Medulla oblongata (tissue), 1 donor: Measurements from ENCODE around the gene PTGES2.
"Not testable (repeated sequence)": the region's sequence is repeated elsewhere in the genome, so short reads cannot be mapped to it uniquely, and the experiment has no call there.

Source experiments
- DNase-seq: peaks from one replicate; pipeline ENCODE4 v3.0.0-alpha.2; 2015; ENCODE audit errors: extremely low spot score

Gene PTGES2

DNA sequence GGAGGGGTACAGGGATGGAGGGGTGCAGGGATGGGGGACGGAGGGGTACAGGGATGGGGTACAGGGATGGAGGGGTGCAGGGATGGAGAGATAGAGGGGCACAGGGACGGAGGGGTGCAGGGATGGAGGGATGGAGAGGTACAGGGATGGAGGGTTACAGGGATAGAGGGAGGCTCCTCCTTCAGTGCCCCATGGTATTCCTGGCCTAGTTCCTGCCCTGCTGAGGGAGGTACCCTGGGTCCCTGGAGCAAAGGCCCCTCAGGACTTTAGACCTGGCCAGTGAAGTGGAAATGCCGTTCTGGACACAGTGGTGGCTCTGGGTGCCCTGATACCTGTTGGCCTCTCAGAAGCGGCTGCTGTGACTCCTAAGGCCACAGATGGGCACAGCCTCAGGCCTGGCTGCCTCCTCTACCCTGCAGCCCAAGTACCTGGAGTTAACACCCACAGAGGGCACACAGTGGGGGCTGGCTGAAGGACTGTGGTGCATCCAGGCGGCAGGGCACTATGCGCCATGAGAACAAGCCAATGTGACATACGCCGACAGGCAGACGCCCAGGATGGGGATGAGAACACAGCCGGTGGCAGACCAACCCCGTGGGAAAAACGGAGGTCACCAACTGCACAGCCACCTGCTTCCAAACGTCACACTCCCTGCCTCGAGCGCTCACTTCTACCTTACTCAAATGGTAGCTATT, 8.4 kb downstream of the PTGES2 start:
- DNase-seq = no peak

DNA sequence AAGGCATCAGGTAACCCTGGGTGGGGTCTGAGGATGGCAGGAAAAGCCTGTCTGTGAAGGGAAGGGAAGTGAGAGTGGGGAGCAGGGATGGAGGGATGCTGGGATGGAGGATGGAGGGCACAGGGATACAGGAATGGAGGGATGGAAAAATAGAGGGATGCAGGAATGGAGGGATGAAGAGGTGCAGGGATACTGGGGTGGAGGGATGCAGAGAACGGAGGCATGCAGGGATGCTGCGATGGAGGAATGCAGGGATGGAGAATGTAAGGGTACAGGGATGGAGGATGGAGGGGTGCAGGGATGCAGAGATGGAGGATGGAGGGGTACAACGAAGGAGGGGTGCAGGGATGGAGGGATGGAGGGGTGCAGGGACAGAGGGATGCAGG, 9.1 kb downstream of the PTGES2 start:
- no peak for DNase-seq

DNA sequence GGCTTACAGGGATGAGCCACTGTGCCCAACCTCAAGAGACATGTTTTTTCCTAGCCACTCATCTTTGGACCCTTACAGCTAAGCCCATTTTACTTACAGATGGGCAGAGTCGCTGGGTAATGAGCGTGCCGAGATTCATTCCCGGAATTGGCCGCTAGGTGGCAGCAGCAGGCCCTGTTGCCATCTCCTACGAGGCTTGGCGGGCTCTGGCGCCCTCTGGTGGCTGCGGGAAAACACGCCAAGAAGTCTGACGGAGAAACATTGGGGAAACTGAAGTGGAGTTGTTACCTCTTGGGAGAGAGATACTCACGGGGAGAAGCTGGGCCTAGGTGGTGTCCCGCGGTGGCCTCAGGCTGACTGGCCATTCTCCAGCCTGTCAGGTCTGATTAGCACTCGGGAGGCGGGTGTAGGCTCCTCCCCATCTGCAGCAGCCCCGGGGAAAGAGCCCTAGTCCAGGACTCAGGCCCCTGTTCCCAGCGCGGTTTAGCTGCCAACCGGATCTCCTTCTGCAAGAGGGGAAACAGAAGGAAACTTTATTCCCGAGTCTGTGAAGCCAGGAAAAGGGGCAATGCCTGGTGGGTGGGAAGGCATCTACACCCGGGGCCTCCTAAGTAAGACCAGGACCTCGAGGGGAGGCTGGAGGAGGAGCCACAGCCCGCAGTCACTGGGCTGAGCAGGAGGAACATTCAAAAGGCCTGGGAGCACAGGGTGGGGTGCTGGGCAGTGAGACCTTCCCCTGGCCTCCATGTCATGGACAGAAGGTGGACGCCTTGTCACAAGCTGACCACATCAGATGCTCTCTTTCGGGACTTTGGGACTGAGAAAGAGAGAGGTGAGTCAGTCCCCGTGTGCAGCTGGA, 9.7 kb downstream of the PTGES2 start:
- peak; percentile 95 for DNase-seq

DNA sequence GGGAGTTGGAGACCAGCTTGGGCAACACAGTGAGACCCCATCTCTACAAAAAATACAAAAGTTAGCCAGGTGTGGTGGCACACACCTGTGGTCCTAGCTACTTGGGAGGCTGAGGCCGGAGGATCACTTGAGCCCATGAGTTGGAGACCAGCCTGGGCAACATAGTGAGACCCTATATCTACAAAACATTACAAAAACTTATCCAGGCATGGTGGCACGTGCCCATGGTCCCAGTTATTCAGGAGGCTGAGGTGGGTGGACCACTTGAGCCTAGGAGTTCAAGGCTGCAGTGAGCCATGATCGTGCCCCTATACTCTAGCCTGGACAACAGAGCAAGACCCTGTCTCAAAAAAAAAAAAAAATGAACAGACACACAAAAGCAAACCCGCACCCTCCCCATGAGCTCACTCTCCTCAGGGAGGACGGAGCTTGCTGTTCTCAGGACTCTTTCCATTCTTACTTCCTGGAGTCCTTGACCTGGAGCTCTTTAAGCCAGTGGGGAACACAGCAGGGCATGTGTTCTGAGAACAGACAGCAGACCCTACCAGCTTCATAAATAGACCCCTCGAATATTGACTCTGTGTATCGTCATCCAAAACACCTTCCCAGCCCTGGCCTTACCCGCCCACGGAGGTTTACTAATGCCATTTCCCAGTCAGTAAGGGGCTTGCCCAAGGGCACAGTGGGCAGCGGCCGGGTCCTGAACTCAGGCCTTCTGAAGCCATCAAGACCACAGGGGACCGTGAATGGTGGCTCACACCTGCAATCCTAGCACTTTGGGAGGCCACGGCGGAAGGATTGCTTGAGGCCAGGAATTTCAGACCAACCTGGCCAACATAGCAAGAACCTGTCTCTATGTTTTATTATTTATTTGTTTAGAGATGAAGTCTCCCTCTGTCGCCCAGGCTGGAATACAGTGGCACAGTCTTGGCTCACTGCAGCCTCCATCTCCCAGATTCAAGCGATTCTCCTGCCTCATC, 11.1 kb downstream of the PTGES2 start:
- no peak for DNase-seq

DNA sequence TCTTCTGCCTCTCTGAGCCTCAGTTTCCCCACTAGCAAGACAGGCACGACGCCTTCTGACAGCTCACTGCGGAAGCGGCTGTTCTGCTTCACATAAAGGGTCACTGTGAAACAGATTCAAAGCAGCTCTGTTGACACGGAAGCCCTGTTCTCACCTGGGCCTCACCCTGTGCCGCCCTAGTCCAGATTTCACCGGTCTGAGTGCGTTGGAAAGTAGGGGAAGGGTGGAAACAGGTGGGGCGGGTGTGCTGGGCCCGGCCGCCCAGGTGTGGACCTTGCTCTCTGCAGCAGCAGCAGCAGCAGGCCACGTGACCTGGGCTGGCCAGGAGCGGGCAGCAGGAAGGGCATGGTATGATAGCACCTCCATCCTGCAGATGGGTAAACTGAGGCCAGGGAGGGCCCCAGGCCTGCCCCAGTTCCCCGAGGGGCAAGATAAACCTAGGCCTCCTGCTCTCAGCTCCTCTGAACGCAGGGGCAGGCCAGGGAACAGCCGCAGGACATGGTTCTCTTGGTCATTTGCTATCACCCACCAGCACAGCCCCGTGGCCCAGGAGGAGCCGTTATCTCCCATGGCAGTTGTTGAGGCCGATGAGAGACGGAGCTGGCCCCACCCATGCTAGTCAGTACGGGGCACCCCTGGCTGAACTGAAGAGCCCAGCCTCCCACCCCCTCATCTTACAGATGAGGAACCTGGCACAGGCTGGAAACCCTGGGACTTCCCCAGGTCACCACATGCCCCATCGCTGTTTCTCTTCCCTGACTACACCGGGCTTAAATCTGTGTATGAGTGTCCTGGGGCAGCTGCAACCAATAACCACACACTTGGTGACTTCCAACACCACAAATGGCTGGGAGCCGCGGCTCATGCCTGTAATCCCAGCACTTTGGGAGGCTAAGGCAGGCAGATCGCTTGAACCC, 12.1 kb downstream of the PTGES2 start:
- DNase-seq = no peak

DNA sequence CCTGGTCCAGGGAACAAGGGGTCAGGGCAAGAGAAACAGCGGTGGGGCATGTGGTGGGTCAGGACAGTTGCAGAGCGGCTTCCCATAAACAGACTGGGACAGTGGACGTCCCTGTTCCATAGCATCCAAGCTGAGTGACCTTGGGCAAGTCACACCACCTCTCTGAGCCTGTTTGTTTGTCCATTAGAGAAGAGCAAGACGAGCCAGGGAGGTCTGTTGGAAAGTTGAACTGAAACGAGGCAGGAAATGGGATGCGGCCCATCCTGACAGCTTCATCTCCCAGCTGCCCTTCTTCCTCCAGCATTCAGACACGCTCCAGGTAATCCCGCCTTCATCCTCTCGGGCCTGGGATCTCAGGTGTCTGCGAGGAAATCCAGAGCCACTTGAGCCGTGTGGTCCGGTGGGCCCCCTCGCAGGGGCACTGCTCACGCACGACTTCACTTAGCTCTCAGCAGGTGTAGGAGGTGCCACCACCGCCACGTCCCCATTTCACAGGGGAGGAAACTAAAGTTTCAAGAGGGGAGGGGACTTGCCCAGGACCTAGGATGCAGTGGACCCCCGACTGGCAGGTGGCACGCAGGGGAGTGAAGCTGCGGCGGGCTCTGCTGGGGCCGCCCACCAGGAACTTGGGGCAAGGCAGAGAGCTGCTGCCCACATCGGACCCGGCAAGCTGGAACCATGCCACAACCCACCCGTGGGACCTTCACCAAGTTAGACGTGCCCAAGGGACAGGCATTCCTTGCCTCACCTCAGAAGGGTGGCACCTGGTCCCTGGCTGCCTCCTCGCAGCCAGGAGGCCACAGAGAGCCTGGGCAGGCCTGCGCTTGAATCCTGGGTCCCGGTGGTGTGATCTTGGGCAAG, 13.0 kb downstream of the PTGES2 start:
- DNase-seq = no peak

DNA sequence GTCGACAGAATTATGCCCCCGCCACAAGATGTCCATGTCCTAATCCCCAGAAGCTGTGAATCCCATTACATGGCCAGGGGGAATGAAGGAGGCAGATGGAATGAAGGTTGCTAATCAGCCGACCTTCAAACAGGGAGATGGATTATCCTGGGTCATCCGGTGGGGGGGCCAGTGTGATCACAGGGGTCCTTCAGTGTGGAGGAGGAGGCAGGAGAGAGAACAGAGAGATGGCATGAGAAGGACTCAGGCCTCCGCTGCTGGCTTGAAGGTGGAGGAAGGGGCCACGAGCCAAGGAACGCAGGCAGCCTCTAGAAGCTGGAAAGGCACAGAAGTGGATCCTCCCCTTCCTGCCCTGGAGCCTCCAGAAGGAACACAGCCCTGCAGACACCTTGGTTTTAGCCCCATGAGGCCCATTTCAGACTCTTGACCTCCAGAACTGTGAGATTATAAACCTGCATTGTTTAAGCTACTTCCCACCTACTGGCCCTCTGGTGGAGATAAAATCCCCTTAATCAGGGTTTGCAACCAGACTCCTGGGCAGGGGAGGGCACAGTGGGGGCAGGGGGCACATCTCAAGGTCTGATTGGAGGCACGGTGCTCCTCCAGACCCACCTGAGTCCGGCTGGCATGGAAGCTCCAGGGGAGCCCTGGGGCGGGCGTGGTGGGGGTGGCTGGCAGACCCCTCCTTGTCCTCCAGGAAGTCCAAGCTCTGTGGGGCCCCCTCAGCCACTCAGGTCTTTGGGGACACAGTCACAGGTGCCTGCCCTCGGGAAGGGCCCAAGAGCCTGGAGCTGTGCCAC, 13.8 kb downstream of the PTGES2 start:
- no peak for DNase-seq

DNA sequence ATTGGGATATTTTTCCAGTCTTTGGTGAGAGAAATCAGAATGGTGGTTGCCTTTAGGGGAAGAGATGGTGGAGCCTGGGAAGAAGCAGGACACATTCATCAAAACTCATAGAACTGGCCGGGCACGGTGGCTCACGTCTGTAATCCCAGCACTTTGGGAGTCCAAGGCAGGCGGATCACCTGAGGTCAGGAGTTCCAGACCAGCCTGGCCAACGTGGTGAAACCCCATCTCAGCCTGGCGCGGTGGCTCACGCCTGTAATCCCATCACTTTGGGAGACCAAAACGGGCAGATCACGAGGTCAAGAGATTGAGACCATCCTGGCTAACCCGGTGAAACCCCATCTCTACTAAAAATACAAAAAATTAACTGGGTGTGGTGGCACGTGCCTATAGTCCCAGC, 15.8 kb downstream of the PTGES2 start:
- DNase-seq = not testable (repeated sequence)

DNA sequence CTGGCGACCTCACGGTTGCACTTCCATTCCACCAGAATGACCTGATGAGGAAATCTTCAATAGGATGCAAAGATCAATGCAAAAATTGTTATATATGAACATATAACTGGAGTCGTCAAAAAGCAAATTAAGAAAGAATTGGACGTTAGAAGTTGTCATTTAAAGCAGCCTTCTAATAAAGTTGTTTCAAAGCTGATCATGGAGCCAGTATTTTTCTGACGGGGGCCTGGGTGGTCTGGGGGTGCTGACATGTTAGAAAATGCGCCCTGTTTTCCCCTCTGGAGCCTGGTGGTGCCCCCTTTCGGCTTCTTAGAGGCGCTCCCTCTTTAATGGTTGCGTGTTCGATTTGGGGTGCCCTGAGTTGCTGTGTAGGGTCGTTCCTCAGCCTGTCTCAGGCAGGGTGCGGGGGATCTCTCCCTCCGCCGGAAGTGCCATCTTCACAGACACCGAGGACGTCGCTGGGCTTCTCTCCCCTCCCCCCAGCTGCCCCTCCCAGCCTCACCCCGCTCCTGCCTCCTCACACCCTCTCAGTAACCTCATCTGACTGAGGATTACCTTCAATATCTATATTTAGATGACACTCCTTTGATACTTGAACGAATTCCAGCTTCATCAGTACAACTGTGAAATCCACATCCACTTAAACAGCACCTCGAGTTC, 18.3 kb downstream of the PTGES2 start:
- DNase-seq = no peak

DNA sequence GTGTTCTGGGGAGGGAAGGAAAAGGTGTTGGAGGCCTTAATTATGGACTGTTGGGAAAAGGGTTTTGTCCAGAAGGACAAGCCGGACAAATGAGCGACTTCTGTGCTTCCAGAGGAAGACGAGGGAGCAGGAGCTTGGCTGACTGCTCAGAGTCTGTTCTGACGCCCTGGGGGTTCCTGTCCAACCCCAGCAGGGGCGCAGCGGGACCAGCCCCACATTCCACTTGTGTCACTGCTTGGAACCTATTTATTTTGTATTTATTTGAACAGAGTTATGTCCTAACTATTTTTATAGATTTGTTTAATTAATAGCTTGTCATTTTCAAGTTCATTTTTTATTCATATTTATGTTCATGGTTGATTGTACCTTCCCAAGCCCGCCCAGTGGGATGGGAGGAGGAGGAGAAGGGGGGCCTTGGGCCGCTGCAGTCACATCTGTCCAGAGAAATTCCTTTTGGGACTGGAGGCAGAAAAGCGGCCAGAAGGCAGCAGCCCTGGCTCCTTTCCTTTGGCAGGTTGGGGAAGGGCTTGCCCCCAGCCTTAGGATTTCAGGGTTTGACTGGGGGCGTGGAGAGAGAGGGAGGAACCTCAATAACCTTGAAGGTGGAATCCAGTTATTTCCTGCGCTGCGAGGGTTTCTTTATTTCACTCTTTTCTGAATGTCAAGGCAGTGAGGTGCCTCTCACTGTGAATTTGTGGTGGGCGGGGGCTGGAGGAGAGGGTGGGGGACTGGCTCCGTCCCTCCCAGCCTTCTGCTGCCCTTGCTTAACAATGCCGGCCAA, 19.1 kb downstream of the PTGES2 start:
- no peak for DNase-seq

DNA sequence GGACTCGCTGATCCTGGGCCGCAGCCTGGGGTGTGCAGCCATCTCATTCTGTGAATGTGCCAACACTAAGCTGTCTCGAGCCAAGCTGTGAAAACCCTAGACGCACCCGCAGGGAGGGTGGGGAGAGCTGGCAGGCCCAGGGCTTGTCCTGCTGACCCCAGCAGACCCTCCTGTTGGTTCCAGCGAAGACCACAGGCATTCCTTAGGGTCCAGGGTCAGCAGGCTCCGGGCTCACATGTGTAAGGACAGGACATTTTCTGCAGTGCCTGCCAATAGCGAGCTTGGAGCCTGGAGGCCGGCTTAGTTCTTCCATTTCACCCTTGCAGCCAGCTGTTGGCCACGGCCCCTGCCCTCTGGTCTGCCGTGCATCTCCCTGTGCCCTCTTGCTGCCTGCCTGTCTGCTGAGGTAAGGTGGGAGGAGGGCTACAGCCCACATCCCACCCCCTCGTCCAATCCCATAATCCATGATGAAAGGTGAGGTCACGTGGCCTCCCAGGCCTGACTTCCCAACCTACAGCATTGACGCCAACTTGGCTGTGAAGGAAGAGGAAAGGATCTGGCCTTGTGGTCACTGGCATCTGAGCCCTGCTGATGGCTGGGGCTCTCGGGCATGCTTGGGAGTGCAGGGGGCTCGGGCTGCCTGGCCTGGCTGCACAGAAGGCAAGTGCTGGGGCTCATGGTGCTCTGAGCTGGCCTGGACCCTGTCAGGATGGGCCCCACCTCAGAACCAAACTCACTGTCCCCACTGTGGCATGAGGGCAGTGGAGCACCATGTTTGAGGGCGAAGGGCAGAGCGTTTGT, 19.9 kb downstream of the PTGES2 start:
- no peak for DNase-seq

DNA sequence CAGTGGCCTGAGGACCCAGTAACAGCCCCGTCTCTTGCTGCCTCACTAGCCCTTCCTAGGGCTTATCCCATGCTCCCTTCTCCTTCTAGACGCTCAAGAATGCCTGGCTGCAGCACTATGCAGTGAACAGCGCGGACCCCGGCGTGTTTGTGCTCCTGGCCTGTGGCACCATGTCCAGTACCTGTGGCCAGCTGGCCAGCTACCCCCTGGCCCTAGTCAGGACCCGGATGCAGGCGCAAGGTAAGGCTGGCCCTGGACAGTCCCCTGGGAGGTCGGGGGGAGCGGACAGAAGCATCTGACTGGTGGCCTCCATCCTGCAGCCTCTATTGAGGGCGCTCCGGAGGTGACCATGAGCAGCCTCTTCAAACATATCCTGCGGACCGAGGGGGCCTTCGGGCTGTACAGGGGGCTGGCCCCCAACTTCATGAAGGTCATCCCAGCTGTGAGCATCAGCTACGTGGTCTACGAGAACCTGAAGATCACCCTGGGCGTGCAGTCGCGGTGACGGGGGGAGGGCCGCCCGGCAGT, 20.5 kb downstream of the PTGES2 start:
- no peak for DNase-seq

DNA sequence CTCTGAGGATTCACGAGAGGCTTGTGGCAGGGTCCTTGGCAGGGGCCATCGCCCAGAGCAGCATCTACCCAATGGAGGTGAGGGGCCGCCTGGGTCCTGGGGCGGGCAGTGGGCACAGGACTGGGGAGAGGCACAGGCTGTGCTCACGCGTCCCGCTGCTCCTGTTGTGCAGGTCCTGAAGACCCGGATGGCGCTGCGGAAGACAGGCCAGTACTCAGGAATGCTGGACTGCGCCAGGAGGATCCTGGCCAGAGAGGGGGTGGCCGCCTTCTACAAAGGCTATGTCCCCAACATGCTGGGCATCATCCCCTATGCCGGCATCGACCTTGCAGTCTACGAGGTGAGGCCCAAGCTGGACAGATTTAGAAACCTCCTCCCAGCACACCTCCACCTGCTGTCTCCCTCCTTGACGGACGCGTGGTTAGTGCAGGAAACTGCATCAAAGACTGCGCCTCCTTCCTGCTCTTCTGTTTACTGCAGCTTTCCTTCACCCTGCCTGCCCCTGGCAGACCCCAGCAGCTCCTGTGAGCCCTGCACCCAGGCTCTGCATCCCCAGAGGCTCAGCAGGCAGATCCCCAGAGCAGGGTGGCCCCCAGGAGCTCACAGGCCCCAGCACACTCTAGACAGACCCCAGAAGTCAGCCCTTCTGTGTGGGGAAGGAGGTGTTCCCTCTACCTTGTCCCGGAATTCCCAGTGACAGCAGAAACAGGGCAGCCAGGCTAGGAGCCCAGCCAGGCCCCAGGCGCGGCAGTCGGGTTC, 21.2 kb downstream of the PTGES2 start:
- no peak for DNase-seq

DNA sequence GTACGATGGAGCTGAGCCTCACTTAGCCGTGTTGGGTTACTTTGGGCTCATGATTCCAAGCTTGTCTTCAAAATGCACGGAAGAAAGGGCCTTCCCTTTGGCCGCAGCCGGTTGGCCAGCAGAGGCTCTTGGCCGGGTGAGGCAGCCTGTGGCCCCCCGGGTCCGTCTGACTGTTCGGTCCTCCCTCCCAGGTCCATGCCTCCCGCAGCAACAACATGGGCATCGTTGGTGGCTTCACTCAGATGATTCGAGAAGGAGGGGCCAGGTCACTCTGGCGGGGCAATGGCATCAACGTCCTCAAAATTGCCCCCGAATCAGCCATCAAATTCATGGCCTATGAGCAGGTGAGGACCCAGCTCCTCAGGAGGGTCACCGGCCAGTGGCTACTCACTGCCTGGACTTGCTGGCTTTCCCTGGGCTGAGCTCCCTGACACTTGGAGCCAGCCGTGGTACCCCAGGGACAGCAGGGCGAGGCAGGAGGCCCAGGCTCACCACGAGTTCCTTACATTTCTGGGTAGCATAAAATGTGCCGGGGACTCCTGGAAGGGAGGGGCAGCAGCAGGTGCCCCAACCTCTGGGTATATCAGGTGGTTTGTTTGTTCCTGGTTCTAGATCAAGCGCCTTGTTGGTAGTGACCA, 21.9 kb downstream of the PTGES2 start:
- no peak for DNase-seq

DNA sequence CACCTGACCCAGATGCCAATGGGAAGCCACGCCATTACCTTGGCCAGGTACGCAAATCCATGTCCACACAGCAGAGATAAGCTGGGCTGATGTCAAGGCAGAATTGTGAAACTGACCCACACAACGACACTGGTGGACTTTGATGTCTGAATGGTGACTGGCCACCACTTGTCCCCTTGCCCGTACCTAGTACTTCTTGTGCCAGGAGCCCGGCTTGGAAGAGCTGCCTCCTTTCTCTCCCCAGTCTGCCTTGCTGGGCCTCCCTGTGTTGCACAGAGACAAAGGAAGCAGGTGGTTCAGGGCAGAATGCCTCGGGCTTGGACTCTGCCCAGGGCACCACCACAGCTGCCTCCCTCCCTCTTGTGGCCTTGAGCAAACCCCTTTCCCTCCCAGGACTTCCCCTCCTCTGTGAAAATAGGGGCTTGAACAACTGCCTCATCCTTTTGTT, 23.3 kb downstream of the PTGES2 start:
- DNase-seq = no peak

DNA sequence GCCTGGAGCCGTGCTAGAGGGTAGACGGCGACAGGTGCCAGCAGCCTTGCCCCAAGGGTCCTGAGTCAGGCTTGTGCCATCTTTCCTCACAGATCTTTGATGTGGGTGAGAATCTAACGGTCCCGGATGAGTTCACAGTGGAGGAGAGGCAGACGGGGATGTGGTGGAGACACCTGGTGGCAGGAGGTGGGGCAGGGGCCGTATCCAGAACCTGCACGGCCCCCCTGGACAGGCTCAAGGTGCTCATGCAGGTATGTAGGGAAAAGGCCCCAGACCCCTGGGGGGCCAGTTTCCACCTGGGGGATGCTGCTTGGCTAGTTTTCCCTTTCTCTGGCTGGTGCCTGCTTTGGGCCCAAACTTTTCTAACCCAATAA, 24.0 kb downstream of the PTGES2 start:
- no peak for DNase-seq
